HepG2 (cell line): ENCODE data around the gene IFNL2. TPM values are rescaled to one million over a fixed set of nuclear protein-coding genes. Genes with fewer than 3 reads are reported as not detected.

ENCODE experiments used
- ATAC-seq: fragments of 200-7000 bp; cut with Tn5 transposase; 3 replicates; pipeline ENCODE4 v1.9.1; 2020; ENCODE audit warnings: mild to moderate bottlenecking, moderate library complexity
- BruUV-seq: library from RNA; stranded (reverse); fragments of 400-500 nt; replicated peaks from 2 replicates; lab custom pipeline; 2021; lab: Mats Ljungman, UMichigan
- CTCF ChIA-PET: fragments of 300-600 bp; formaldehyde crosslinking; extraction: SDS; loops from one replicate; lab custom pipeline; 2021; ENCODE audit warnings: low total read pairs, inconsistent platforms, low intra/inter-chr PET ratio; lab: Yijun Ruan, JAX
- POLR2A ChIA-PET: fragments of 350-600 bp; sonication (Branson Sonifier 250); formaldehyde crosslinking; loops from one replicate; lab custom pipeline; 2020; ENCODE audit warnings: antibody characterized with exemption, inconsistent platforms; lab: Yijun Ruan, JAX
- DNase-seq: peaks from one replicate; pipeline ENCODE4 v3.0.0-alpha.2; 2015; ENCODE audit warnings: low spot score
- FAIRE-seq: peaks from 3 replicates; lab custom pipeline; 2011; peaks lifted over from hg19 to GRCh38; lab: Jason Lieb, UNC
- H2AFZ ChIP-seq: one replicate; pipeline ENCODE4 v1.6.1; 2011; ENCODE audit warnings: low read length, inconsistent platforms
- H3K27ac ChIP-seq: fragments of 300-600 bp; 3 replicates; pipeline ENCODE4 v1.8.0; 2011; ENCODE audit warnings: mixed run types, mild to moderate bottlenecking, mixed read lengths, low read length, inconsistent platforms; ENCODE audit not compliant: insufficient read depth; ENCODE audit errors: extremely low read length
- H3K27me3 ChIP-seq, 2 experiments: fragments of 200-600 bp in 1 of 2; 2 replicates in 1 of 2; 3 replicates in 1 of 2; pipeline versions ENCODE4 v1.6.0 to v1.8.0; 2011; ENCODE audit warnings: low read length in 2 of 2, mild to moderate bottlenecking in 2 of 2, moderate library complexity in 2 of 2, inconsistent platforms in 1 of 2; ENCODE audit not compliant: insufficient read depth in 2 of 2, control insufficient read depth in 1 of 2
- H3K36me3 ChIP-seq, 2 experiments: fragments of 200-600 bp in 1 of 2; replicated peaks in 1 of 2; 2 replicates in 1 of 2; 3 replicates in 1 of 2; pipeline versions ENCODE4 v1.5.1 to v1.8.0; 2011; ENCODE audit warnings: low read length in 2 of 2, inconsistent platforms in 1 of 2; ENCODE audit not compliant: insufficient read depth in 2 of 2, control insufficient read depth in 1 of 2
- H3K4me1 ChIP-seq: 2 replicates; pipeline ENCODE4 v1.5.1; 2012; ENCODE audit warnings: low read length, inconsistent platforms; ENCODE audit not compliant: insufficient read depth
- H3K4me2 ChIP-seq: 2 replicates; pipeline ENCODE4 v1.6.0; 2011; ENCODE audit warnings: low read depth, low read length, inconsistent platforms
- H3K4me3 ChIP-seq, 3 experiments: fragments of 200-600 bp in 1 of 3; sonication (generic), shearing (Covaris generic) in 1 of 3; replicated peaks in 1 of 3; 2 replicates each; pipeline ENCODE4 v1.5.1; 2011 to 2016; ENCODE audit warnings: low read length in 3 of 3, inconsistent platforms in 2 of 3, low read depth in 2 of 3, mild to moderate bottlenecking in 2 of 3, control low read depth in 1 of 3, mixed read lengths in 1 of 3; ENCODE audit not compliant: insufficient read depth in 1 of 3
- H3K79me2 ChIP-seq: one replicate; pipeline ENCODE4 v1.6.1; 2011; ENCODE audit warnings: low read length, inconsistent platforms; ENCODE audit not compliant: insufficient read depth
- H3K9ac ChIP-seq: 2 replicates; pipeline ENCODE4 v1.6.0; 2011; ENCODE audit warnings: mild to moderate bottlenecking, low read depth, low read length, inconsistent platforms; ENCODE audit not compliant: insufficient read depth
- H3K9me3 ChIP-seq: 2 replicates; pipeline ENCODE4 v1.5.1; 2012; ENCODE audit warnings: mild to moderate bottlenecking, low read length
- H4K20me1 ChIP-seq: 2 replicates; pipeline ENCODE4 v1.6.0; 2011; ENCODE audit warnings: inconsistent platforms, mild to moderate bottlenecking, low read length, moderate library complexity; ENCODE audit not compliant: insufficient read depth
- ZSCAN21 ChIP-seq: sonication (generic); formaldehyde crosslinking; IDR thresholded peaks from 2 replicates; pipeline ENCODE4 v1.8.0; 2022; ENCODE audit warnings: mild to moderate bottlenecking, missing genetic modification reagents, moderate library complexity, borderline replicate concordance
- WGBS: methylation state at CpG from one replicate; pipeline ENCODE4 v1.1.6; 2017; ENCODE audit warnings: low lambda C conversion rate; 5-methylcytosine and 5-hydroxymethylcytosine counted together
- in situ Hi-C: cut with HindIII; loops from 2 replicates; pipeline ENCODE4 v1.10.0; 2017; ENCODE audit warnings: low pct_unique_long_range_greater_than_20kb; ENCODE audit not compliant: extremely low pct_ligation_motif_present
- intact Hi-C: fragments of 100-400 bp; cut with micrococcal nuclease; formaldehyde crosslinking; loops from one replicate; pipeline ENCODE4 v1.10.0; 2022; ENCODE audit not compliant: unreplicated experiment
- polyA plus RNA-seq, 8 experiments: library from polyadenylated mRNA; depleted of rRNA in 3 of 8; stranded (reverse) in 7 of 8; unstranded in 1 of 8; fragments of >200 nt; fragmentation: Illumina TruSeq in 4 of 8; extraction: Trizol in 4 of 8; gene quantifications; 2 replicates each; pipeline versions ENCODE4 v1.2.1 to v1.2.3, GENCODE V29; 2011 to 2016; ENCODE audit warnings: low read depth in 4 of 8, missing spikeins in 1 of 8, mixed read lengths in 1 of 8; ENCODE audit not compliant: insufficient read depth in 1 of 8
- total RNA-seq, 5 experiments: library from RNA; depleted of rRNA; stranded (reverse); fragments of >200 nt; fragmentation: Illumina TruSeq; extraction: Trizol; gene quantifications; 2 replicates each; pipeline ENCODE4 v1.2.3, GENCODE V29; 2016; ENCODE audit warnings: low read depth in 1 of 5
- TF ChIP-seq, protein P1 (sequence below): sonication (generic); formaldehyde crosslinking; IDR thresholded peaks from 2 replicates; pipeline ENCODE4 v1.9.0; 2021; ENCODE audit warnings: missing genetic modification reagents, borderline replicate concordance

The IFNL2 gene
- total and polyA plus RNA-seq, 2 of the 13 experiments (the other 11 are each of a cell fraction or from before 2014, with no cell fraction given), result not detected

DNA sequence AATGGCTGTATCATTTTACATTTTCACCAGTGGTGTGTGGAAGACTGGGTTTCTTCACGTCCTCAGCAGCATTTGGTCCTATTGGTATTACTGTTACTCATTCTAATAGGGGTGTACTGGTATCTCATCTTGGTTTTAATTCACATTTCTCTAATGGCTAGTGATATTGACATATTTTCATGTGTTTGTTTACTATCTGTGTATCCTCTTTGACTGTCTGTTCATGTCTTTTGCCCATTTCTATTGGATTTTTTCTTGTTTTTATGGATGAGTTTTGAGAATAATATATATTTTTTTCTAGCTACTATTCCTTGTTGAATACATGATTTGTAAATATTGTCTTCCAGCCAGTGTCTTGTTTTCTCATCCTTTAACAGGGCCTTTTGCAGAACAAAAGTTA lies 13.8 kb downstream of the IFNL2 start:
- no peaks in the 10 kb centered on the region for H3K9me3 ChIP-seq
- ATAC-seq (no peak), FAIRE-seq (no peak), DNase-seq (no peak)
- intact Hi-C loops (no loop called here), in situ Hi-C loops (no loop called here)
- WGBS, result 0% methylated on average over 1 of the region's 1 CpG
- ChIA-PET POLR2A (no interaction called here), CTCF (no interaction called here)
- no TSS peak for BruUV-seq
- H3K4me2 ChIP-seq, result no peak overlapping the region
- H2AFZ ChIP-seq, result no peak overlapping the region
- H3K27me3 ChIP-seq, result no peaks in the 10 kb centered on the region; a peak in 2 of 5 replicates
- TF ChIP-seq, protein P1, sequence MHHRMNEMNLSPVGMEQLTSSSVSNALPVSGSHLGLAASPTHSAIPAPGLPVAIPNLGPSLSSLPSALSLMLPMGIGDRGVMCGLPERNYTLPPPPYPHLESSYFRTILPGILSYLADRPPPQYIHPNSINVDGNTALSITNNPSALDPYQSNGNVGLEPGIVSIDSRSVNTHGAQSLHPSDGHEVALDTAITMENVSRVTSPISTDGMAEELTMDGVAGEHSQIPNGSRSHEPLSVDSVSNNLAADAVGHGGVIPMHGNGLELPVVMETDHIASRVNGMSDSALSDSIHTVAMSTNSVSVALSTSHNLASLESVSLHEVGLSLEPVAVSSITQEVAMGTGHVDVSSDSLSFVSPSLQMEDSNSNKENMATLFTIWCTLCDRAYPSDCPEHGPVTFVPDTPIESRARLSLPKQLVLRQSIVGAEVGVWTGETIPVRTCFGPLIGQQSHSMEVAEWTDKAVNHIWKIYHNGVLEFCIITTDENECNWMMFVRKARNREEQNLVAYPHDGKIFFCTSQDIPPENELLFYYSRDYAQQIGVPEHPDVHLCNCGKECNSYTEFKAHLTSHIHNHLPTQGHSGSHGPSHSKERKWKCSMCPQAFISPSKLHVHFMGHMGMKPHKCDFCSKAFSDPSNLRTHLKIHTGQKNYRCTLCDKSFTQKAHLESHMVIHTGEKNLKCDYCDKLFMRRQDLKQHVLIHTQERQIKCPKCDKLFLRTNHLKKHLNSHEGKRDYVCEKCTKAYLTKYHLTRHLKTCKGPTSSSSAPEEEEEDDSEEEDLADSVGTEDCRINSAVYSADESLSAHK (CRISPR knock-in tag), result no peak
- no peak overlapping the region for H3K4me3 ChIP-seq
- H3K27ac ChIP-seq, result no peak overlapping the region
- H3K9ac ChIP-seq, result no peak overlapping the region
- no peaks in the 10 kb centered on the region for H3K36me3 ChIP-seq
- peaks cover 6% of the 10 kb centered on the region for H3K4me1 ChIP-seq
- no peaks in the 10 kb centered on the region for H3K79me2 ChIP-seq
- no peaks in the 10 kb centered on the region for H4K20me1 ChIP-seq

DNA sequence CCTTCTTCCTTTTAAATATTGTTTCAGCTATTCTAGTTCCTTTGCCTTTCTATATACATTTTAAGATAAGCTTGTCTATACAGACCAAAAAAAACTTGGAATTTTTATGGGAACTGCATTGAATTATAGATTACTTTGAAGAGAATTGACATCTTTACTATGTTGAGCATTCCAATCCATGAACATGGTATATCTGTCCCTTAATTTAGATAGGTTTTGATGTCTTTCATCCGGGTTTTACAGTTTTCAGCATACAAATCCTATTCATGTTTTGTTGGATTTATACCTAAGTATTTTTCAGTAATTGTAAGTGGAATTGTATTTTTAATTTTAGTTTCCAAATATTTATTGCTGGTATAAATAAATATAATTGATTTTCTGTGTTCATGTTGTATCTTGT lies 15.8 kb downstream of the IFNL2 start:
- ChIA-PET CTCF (no interaction called here), POLR2A (no interaction called here)
- intact Hi-C loops (no loop called here), in situ Hi-C loops (no loop called here)
- no peaks in the 10 kb centered on the region; a peak in 2 of 5 replicates for H3K27me3 ChIP-seq
- BruUV-seq, result no TSS peak
- no peak overlapping the region for H3K4me3 ChIP-seq
- H3K4me1 ChIP-seq, result no peaks in the 10 kb centered on the region
- no peak overlapping the region for H3K9ac ChIP-seq
- H3K36me3 ChIP-seq, result no peaks in the 10 kb centered on the region
- no peak for TF ChIP-seq ZSCAN21 (CRISPR knock-in tag)
- WGBS, result 0% methylated on average over 1 of the region's 1 CpG
- H3K4me2 ChIP-seq, result no peak overlapping the region
- H3K27ac ChIP-seq, result no peak overlapping the region
- no peak overlapping the region for H2AFZ ChIP-seq
- H3K79me2 ChIP-seq, result no peaks in the 10 kb centered on the region
- no peak for FAIRE-seq
- H4K20me1 ChIP-seq, result no peaks in the 10 kb centered on the region
- no peaks in the 10 kb centered on the region for H3K9me3 ChIP-seq
- DNase-seq, result no peak
- ATAC-seq, result no peak
